HL-60 (cell line): Measurements from ENCODE around the gene CDC25B.

Experiments
- CTCF ChIP-seq: IDR thresholded peaks from one replicate; pipeline ENCODE4 v1.5.1; 2011; ENCODE audit warnings: low read length, control low read depth, inconsistent platforms; ENCODE audit not compliant: insufficient read depth
- GABPA ChIP-seq: IDR thresholded peaks from 2 replicates; pipeline ENCODE4 v1.6.1; 2012; ENCODE audit warnings: low read depth
- POLR2AphosphoS5 ChIP-seq: IDR thresholded peaks from 2 replicates; pipeline ENCODE4 v1.6.1; 2012; ENCODE audit warnings: low read depth
- REST ChIP-seq: IDR thresholded peaks from 2 replicates; pipeline ENCODE4 v1.6.1; 2012; ENCODE audit warnings: low read depth; ENCODE audit not compliant: insufficient replicate concordance

GRCh38 chr20:3768342-3769130 is 27.6 kb upstream of the CDC25B start:
- peak; percentile 5 for TF ChIP-seq CTCF
- TF ChIP-seq POLR2AphosphoS5: no peak
- TF ChIP-seq GABPA: no peak
- TF ChIP-seq REST: no peak
